GM18502 (cell line): Measurements from ENCODE around the gene BDKRB1.
"Not testable (repeated sequence)": the region's sequence is repeated elsewhere in the genome, so short reads cannot be mapped to it uniquely, and the experiment has no call there.

ENCODE experiments used
- ATAC-seq: cut with Tn5 transposase; IDR thresholded peaks from one replicate; pipeline ENCODE4 v1.9.1; 2021; ENCODE audit warnings: mild to moderate bottlenecking; ENCODE audit not compliant: unreplicated experiment, poor library complexity

The BDKRB1 gene

GRCh38 chr14:96232506-96232905, 23.5 kb upstream of the BDKRB1 start:
- no peak for ATAC-seq

DNA sequence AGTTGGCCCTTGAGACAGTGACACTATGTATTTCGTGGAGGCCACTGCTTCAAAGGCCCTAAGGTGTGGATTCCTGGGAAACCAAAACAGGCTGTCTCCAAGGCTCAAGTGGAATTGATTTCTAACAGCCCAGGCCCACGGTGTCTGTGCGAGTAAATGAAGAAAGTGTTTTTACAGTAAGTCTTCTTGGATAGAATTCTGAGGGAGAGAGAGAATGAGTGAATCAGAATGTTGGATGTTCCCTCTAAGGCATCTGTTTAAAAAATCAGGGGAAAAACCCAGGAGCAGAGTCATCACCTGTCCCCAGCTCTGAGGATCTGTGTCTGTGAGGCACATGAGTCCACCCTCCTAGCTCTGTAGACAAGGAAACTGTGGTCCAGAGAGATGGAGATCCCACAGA, 22.3 kb upstream of the BDKRB1 start:
- no peak for ATAC-seq

DNA sequence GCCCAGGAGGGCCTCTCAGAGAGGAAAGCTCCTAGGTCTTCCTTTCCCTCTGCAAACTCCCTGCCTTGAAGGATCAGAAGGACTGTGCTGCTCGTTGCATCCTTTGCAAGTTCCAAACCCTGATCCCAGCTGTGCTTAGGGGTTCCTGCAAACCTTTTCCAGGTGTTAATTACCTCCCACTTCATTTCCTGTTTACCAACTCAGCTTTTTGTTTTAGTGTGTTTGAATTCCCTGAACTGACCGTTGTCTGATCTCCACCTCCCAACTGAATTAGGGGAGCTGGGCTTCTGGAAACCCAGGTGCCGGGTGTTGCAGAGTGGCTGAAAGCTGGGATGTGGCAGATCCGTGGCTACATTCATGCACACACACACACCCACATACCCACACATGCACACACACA, 20.6 kb upstream of the BDKRB1 start:
- ATAC-seq = no peak

DNA sequence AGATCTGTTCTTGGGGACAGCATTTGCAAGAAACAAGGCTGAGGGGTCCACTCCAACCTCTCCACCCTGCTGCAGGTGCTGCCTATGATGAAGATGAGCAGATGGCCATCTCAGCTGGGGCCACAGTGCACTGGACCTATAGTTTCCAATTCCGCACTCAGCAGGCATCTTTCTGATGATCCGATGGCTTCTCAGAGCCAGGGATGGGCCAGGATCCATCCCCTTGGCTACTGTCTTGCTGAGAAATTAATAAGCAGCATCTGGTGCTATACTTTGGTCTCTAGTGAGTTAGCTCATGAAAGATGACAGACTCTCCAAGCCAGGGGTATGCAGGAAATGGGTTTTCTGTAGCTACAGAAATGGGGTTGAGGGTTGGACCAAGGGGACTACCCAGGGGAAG, 18.4 kb upstream of the BDKRB1 start:
- ATAC-seq = no peak

DNA sequence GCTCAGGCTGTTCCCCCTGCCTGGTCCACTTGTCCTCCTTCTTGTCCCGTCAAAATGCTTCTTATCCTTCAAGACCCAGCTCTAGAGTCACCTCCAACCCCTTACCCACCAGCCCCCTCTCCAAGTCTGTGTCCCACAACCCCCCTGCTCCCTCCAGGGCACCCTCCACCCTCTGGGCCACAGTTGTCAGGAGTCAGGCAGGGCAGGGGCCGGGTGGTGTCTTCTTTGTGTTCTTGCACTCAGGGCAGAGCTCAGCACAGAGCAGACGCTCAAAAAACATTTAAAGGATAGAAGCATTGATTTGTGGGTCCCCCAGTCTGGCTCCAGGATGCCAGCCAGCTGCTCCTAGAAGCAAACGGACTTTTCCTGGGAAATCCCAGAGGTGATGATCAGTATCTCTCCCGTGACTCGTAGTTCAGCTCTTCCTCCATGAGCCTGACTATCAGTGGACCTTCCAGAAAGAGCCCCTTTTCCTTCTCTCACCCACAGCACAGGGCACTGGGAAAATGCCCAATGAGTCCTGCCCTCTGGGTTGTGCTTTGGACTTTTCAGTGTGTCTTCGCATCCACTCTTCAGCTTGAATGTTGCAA, 17.2 kb upstream of the BDKRB1 start:
- ATAC-seq = no peak

- ATAC-seq = no peak
Observed at GRCh38 chr14:96239711-96240141, 16.3 kb upstream of the BDKRB1 start.

DNA sequence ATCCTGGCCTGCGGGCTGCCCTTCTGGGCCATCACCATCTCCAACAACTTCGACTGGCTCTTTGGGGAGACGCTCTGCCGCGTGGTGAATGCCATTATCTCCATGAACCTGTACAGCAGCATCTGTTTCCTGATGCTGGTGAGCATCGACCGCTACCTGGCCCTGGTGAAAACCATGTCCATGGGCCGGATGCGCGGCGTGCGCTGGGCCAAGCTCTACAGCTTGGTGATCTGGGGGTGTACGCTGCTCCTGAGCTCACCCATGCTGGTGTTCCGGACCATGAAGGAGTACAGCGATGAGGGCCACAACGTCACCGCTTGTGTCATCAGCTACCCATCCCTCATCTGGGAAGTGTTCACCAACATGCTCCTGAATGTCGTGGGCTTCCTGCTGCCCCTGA, 15.4 kb upstream of the BDKRB1 start:
- ATAC-seq = no peak

DNA sequence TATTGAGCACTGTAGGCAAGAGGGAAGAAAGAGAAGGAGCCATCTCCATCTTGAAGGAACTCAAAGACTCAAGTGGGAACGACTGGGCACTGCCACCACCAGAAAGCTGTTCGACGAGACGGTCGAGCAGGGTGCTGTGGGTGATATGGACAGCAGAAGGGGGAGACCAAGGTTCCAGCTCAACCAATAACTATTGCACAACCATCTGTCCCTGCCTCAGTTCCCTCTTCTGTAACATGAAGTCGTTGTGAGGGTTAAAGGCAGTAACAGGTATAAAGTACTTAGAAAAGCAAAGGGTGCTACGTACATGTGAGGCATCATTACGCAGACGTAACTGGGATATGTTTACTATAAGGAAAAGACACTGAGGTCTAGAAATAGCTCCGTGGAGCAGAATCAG, 13.9 kb upstream of the BDKRB1 start:
- no peak for ATAC-seq

GRCh38 chr14:96243785-96244184, 12.2 kb upstream of the BDKRB1 start:
- no peak for ATAC-seq

DNA sequence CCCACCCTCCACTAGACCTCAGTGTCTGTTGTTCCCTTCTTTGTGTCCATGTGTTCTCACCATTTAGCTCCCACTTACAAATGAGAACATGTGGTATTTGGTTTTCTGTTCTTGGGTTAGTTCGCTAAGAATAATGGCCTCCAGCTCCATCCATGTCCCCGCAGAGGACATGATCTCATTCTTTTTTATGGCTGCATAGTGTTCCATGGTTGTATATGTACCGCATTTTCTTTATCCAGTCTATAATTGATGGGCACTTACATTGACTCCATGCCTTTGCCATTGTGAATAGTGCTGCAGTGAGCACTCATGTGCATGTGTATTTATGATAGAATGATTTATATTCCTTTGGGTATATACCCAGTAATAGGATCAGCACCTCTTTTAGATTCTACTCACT, 10.9 kb upstream of the BDKRB1 start:
- not testable (repeated sequence) for ATAC-seq

DNA sequence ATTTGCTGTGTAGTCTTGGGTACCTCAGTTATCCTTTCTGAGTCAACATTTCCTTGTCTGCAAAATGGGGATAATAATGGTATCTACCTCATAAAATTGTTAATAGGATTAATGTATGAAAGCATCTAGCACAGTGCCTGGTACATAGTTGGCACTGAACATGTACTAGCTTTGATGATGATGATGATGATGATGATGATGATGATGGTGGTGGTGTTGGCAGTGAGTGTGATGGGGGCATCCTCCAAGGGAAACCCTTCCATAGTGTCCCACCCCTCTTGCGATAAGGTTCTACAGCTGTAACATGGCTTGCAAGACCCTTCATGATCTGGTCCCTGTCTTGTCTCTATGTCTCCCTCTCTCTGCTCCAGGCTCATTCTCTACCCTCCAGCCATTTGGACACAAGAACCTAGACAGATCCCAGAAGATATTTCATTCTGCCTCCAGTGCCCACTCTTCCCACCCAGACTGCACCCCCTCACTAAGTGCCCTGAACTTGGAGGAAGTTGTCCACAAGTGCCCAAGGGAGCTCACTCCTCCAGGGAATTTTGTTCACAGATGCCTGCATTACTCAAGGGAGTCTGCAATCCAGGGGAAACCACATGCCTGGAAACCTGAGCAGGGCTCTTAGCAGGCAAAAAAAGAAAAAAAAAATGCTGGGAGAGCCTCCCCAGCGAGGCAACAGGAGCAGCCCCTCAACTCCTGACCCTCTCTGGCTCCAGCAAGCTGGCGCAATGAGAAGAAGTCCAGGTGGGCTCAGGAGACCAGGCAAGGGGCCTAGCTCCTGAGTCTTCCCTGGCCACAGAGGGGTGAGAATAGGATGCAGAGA, 10.1 kb upstream of the BDKRB1 start:
- no peak for ATAC-seq

DNA sequence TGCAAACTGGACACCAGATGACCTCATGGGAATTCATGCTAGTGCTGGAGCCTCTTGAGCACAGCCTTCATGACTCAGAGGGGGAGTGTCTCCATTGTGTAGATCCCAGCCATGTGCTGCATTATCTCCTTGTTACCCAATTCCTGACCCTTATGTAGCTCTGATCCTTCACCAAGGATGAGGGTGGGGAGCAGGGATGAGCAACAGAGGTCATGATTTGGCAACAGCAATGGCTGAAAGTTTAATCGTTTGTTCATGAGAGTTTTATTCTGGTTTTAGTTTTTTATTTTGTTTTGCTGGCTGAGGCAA, 9.5 kb upstream of the BDKRB1 start:
- no peak for ATAC-seq

- ATAC-seq = no peak
Observed at GRCh38 chr14:96247031-96247430, 9.0 kb upstream of the BDKRB1 start.

- ATAC-seq = no peak
Observed at GRCh38 chr14:96249029-96249428, 7.0 kb upstream of the BDKRB1 start.

GRCh38 chr14:96250485-96250884, 5.5 kb upstream of the BDKRB1 start:
- no peak for ATAC-seq

- ATAC-seq = no peak
Observed at GRCh38 chr14:96251656-96252155, 4.3 kb upstream of the BDKRB1 start.

- no peak for ATAC-seq
Observed at GRCh38 chr14:96252323-96252998, 3.5 kb upstream of the BDKRB1 start.

- no peak for ATAC-seq
Observed at GRCh38 chr14:96252999-96253539, 2.9 kb upstream of the BDKRB1 start.

DNA sequence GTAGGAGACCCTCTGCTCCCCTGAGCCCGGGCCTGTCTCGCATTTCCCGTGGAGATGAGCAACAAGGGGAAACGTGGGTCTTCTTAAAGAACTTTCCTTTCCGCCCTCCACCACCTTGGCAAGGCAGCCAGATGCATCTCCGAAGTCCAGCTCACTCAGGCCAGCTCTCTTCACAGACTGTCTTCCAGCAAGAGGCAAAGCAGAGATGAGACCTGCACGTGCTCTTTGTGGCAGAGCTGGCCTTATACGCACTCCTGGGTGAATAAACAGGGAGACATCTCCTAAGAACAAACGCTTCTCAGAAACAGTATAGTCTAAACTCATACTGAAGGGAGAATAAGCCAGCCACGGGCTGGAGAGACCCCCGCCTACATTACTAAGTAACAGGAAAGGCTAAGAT, 1.3 kb upstream of the BDKRB1 start:
- no peak for ATAC-seq

GRCh38 chr14:96256407-96256806, 397 bp downstream of the BDKRB1 start:
- ATAC-seq = no peak

DNA sequence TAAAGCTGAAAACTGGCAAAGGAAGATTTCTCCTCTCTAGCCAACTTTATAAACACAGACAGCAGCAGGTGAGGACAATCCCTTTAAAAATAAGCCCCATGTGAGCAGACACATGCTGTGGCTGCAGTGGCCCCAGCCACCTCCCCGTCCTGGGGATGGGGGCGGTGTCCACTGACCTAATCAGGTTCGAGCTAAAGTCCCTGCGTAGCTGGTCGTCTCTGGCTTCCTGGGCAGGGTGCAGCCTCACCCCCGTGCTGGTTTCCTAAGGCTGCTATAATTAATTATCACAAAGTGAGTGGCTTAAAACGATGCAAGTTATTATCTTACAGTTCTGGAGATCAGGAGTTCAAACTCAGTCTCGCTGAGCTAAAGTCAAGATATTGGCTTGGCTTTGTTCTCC, 1.0 kb downstream of the BDKRB1 start:
- ATAC-seq = no peak
